DMS53 treated with DMSO at 0.1 percent for 48 hours (cell line): Measurements from ENCODE around the gene STEAP2.
"Not testable (repeated sequence)": the region's sequence is repeated elsewhere in the genome, so short reads cannot be mapped to it uniquely, and the experiment has no call there.

Experiments used
- DNase-seq: peaks from one replicate; lab custom pipeline; 2025; ENCODE audit not compliant: unreplicated experiment; lab: John Stamatoyannopoulos, UW

STEAP2 gene

DNA sequence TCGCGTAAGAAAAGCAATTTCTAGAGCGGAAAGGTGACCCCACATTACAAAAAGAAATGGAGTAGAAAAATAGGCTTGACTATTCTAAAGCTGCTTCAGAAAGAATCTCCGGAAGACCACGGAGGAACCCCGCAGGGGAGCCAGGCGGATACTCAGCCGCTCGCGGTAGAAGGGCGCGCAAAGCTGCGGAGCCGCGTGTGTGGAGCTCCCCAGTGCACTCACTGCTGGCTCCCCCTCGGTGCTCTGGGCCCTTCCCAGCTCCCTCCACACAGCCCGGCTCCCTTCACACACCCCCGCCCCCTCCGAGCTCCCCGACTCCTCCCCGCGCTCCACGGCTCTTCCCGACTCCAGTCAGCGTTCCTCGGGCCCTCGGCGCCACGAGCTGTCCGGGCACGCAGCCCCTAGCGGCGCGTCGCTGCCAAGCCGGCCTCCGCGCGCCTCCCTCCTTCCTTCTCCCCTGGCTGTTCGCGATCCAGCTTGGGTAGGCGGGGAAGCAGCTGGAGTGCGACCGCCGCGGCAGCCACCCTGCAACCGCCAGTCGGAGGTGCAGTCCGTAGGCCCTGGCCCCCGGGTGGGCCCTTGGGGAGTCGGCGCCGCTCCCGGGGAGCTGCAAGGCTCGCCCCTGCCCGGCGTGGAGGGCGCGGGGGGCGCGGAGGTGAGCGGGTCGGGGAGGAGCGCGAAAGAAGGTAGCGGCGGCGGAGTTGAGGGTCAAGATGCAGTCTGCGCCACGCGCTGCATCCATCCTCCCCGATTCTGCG is at the start of gene STEAP2:
STEAP2 (plus strand) TSS at position 350 of the 758 bp plus-strand sequence. CDS start 13,343 bp downstream, outside the sequence.
- peak; percentile 81 for DNase-seq

DNA sequence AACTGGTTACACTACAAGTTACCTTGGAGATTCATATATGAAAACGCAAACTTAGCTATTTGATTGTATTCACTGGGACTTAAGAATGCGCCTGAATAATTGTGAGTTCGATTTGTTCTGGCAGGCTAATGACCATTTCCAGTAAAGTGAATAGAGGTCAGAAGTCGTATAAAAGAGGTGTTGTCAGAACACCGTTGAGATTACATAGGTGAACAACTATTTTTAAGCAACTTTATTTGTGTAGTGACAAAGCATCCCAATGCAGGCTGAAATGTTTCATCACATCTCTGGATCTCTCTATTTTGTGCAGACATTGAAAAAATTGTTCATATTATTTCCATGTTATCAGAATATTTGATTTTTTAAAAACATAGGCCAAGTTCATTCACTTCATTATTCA is 48.0 kb upstream of the STEAP2 start:
- DNase-seq = no peak

DNA sequence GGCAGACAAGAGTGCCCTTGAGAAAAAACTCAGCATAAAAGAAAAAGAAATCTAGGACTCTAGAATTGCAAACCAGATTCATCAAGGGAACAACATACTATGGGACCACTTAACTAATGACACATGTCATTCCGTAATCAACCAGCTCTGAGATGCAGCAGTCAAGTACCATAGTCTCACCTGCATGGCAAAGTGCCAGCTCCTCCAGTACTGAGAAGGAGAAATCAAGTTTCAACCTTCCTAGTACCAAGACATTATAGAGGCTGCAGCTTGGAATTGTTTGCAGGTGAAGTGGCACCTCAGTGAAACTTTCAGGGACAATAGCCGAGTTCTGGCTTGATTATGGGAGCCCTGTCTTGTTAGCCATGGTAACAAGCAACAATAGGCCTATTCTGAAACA is 45.8 kb upstream of the STEAP2 start:
- no peak for DNase-seq

DNA sequence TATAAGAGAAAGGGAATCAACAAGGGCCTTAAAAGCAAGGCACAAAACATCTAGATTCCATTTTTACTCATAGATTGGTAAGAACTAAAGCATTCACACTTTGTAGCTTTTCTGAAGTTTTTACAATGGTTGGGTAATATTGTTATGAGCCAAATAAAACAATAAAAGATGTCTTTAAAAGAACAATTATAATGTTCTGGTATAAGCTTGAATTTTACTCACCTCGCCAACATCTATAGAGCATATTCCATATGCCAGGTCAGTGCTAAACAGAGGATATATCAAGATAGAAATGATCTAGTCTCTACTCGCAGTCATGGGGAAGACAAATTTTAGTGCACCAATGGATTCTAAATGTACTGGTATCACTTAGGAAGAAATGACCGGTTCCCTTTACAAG is 45.4 kb upstream of the STEAP2 start:
- no peak for DNase-seq

DNA sequence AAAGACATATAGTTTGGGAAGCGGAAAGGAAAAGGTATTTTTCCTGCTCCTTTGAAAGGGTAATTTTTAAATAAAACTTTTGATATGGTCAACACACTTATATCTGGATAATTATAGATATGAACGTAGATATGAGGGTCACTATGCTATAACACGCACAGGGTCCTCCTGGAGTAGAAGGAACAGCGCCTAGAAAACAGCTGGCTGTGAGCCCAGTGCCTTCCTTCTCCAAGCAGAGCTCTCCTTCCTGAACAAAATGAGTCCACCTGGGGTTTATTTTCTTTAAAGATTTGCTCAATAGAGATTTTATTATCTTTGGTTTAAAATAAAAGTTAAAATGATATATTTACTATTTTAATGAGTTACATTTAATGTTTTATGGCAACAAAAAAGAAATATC is 44.2 kb upstream of the STEAP2 start:
- no peak for DNase-seq

DNA sequence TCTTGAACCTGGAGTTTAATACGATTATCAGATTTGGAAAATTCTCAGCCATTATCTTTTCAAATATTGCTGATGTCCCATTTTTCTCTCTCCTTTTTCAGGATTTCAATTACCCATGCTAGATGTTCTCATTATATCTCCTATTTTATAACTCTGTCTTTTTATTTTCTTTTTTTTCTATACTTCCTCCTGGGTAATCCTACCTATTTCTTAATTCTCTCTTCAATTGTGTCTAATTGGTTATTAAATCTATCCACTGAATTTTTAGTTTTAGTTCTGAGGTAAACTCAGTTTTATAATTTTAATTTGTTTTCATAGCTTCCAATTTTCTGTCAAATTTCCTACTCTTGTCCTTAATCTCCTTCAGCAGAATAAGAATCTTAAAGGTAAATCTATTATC is 41.6 kb upstream of the STEAP2 start:
- DNase-seq = no peak

DNA sequence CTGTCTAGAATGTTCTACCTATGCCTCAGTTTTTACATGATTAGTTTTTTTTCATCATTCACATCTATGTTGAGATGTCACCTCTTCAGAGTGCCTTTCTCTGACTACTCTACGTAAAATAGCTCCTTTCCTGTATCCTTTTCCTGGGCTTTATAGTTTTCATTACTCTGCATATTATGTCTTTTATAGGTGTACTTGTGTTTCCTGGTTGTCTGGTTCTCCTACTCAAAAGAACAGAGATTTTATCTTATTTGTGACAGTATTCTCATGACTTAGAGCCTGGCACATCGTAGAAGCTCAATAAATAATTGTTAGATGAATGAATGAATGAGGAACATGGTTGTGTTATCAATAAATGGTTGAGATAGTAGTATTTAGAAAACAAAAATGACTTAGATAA is 39.4 kb upstream of the STEAP2 start:
- no peak for DNase-seq

DNA sequence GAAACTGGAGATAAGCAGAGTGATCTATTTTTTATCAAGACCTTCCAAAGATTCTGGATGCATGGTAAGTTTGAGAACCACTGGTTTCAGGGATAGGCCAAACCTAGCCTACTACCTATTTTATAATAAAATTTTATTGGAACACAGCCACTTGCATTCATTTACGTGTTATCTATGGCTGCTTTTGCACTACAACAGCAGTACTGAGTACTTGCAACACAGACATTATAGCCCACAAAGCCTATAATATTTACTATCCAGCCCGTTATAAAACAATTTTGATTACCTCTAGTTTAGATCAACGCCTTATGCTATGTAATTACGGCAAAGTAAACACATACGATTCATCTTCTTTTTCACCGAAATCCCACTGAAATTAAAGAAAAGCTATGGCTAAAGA is 38.9 kb upstream of the STEAP2 start:
- no peak for DNase-seq

DNA sequence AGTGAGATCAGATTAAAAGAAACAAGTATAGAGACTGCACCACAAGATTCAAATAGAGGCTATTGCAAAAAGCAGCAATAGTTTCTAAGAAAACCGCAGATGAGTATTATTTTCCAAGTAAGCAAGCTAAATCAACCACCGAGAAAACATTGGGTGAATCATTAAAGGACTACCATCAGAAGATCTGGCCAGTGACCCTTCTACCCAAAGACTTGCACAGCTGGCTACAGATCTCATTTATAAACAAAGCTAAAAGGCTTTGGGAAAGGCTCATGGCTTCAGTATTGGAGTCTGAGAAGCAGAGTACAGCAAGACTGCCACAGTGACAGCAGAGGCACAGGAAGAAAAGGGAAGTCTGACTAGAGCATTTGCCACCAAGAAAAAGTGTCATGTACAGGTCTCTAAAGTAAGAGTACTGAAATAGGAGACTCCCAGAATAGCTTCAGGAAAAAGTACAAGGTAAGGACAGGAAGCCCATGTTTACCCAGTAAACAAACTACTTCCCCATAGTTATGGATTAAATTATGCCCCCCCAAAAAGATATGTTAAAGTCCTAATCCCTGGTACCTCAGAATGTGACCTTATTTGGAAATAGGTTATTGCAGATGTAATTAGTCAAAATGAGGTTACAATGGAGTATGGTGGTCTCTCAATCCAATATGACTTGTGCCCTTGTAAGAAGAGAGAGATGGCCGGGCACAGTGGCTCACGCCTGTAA is 38.3 kb upstream of the STEAP2 start:
- peak; percentile 21 for DNase-seq

DNA sequence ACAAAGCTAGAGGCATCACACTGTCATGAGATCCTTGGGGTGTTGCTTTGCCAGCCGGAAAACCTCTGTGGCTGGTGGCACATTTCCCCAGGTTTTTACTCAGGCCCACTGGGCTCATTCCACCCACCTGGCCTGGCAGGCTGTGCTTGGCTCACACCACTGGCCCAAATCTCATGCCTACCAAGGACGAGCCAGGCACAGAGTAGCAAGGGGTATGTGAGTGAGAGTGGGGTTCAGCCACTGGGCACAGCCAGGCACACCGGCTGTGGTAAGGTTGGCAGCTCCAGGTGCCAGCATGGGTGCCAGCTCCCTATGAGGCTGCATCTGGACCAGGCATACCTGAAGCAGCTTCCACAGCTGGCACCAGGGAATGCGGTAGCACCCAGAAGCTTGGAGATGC is 35.9 kb upstream of the STEAP2 start:
- DNase-seq = no peak

DNA sequence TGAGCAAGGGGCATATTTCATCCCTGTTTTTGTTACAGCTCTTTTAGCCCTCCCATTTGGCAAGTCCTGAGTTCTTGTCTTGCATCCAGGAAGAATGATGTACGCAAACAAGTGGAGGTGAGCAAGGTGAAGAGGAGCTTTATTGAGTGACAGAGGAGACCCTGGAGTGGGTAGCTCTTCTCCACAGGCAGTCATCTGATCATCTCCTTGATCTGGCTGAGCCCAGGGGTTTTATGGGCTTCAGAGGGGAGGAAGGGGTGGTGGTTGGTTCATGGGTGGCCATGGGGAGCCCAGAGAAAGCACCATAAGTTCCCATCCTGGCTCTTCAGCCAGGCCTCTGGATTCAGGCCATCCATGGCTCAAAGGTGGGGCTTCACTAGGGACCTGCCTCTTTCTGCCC is 35.3 kb upstream of the STEAP2 start:
- DNase-seq = no peak

DNA sequence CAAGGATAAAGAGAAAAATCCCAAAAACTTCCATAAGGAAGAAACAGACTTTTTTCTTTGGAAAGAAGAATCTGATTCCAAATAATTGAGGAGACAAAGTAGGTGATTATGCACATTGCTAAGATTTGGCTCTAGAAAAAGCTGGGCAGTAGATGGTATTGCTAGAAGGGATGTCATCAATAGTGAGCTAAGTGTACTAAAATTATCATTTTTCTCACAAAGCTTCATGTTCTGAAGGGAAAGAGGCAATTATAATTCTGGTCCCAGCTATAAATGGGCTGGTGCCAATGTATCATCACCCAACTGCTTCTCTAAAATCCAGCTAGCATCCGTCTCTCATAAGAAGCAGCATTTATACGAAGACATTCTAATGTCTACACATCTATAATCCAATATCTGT is 33.4 kb upstream of the STEAP2 start:
- no peak for DNase-seq

DNA sequence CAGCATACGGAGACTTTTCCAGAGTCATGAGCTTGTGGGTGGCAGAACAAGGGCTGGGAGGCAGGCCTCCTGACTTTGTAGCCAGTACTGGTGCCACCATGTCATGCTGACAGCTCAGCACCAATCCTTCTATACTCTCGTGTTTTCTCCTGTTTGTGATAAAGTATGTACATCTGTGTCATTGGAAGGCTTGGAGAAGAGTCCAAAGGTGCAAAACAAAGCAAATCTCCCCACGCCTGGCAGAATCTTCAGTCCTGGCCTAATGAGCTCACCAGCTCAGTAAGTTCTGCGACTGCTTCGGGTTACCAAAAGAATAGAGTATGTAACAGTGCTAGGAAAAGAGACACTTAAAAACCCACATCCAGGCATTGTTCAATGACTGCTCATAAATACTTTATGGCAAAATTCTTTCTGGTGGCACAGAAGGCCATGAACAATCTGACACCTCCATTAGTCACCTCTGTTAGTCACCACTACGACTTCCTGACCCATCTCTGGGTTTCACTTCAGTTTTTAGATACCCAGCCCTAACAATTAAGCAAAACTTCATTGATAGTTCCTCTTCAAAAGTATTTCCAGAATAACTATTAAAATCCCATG is 32.8 kb upstream of the STEAP2 start:
- peak; percentile 13 for DNase-seq

DNA sequence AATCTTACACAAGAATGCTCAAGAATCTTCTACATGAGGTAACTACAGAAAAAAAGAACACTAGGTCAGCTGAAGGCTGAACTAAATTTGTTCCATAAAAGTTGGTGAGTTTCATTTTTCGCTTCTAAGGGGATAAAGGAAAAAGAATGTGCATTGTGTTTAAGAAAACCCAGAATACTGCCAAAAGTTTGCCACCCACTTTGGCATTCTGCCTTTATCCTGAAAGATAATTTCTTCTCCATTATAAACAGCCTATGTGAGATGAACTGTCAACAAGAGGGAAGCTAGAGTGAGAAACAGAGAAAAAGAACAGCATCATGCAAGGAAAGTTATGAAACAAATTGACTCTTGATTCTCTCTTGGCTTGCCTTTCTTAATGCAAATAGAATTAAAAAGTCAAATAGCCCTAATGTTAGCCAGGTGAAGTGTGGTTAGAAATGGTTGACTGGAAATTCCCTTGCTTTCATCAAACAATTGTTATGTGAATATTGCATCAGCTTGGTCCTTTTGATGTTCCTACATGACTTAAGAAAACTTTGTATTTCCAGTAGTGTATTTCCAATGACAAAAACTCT is 31.4 kb upstream of the STEAP2 start:
- peak; percentile 24 for DNase-seq

DNA sequence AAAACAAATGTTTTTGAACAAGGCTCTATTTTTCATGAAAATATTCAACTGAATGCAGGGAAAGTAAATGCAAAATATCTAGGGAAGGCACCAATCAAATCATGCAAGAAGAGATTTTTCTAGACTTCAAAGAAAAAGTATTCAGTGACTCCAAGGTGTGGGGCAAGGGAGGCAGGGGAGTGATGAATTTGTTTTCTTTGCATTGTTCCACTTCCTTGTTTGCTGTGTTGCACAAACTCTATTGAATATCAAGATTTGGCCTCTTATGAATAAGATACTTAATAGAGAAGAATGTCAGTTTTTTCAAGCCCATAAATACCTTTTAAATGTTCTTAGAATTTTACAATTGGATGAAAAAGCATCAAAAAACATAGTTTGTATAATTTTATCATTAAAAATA is 30.9 kb upstream of the STEAP2 start:
- peak; percentile 12 for DNase-seq

DNA sequence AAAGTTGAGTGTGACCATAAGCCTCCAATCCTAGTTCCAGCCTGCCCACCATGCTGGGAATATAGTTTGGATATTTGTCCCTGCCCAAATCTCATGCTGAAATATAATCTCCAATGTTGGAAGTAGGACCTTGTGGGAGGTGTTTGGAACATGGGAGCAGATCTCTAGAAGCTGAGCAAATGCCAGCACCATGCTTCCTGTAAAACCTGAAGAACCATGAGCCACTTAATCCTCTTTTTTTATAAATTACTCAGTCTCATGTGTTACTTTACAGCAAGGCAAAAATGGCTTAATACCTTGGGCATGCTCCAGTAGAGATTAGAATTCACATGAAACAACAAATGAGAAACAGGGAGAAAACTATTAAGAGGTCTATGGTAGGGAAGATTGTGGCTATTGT is 30.1 kb upstream of the STEAP2 start:
- DNase-seq = no peak

DNA sequence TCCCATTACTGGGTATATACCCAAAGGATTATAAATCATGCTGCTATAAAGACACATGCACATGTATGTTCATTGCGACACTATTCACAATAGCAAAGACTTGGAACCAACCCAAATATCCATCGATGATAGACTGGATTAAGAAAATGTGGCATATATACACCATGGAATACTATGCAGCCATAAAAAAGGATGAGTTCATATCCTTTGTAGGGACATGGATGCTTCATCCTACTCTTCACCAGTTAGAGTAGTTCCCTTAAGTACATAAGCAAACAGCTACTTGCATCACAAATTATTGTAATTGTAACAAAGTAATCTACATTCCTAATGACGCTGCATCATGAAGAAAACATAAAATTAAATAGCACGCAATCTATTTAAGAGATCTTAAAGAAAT is 25.2 kb upstream of the STEAP2 start:
- DNase-seq = not testable (repeated sequence)

DNA sequence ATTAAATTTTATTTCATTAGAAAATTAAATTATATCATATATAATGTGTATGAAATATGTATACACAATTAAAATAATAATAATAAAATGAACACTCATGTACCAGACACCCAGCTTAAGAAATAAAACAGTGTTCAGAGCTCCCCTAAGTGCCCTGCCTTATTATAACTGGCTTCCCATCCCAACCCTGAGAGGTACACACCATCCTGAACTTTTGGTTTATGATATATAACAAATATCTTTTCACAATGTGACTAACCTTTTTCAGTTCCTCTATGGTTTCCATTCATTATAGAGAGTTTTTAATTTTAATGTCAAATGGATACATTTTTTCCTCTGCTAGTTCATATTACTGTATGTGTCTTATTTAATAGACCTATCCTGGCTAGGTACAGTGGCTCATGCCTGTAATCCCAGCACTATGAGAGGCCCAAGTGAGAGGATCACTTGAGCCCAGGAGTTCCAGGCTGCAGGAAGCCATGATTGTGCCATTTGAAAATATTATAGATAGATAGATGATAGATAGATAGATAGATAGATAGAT is 24.0 kb upstream of the STEAP2 start:
- DNase-seq = no peak

DNA sequence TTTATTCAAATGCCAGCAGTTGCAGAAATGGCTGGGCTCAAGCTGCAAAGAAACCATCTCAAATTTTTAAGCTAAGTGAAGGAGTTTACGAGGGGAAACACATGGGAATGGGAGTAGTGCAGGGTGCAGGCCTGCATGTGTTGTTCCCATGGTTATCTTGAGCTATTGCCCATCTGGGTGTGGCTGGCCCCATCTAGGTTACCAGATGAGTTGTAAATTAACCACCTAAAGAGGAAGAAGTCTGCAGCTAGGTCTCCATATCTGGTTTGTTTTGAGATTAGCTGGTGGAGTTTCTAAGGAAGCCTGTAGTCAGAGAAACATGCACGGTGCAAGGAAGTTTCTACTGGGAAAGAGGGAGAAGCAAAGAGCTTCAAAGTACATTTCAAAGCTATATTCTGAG is 23.3 kb upstream of the STEAP2 start:
- no peak for DNase-seq

DNA sequence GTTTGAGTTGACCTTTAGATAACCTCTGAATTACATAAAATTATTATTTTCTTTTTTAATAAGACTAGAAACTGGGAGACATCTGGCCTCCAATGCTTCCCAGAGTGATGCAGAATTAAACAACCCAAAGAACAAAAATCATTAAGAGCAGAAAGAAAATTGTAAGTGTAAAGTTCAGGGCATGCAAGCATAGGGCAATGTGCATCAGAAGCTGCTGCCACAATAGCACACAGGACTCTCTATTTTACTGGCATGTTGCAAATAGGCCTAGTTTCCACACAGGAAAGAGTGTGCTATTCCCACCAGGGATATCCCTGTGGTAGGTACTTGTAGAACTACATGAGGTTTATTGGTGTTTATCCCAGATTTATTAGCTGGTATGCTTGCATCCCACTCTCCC is 20.5 kb upstream of the STEAP2 start:
- no peak for DNase-seq

DNA sequence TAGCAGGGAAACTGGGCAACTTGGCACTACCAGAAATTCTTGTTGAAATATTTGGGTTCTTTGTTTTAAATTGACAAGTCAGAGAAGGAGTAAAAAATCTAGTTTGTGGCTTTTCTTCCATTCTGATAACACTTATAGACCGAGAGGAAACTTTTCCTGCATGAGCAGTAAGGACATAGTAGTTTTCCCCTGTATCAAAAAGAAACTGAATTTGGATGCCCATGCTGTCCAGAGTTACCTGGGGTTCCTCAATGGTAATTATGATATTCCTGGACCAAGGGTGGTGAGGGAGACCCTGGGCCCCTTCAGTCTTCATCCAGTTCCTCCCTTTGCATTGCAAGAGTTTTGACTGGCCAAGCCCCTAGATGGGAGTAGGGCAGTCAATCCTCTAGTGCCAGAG is 19.9 kb upstream of the STEAP2 start:
- DNase-seq = no peak
